ENCODE data around the gene XYLT1.

DNA sequence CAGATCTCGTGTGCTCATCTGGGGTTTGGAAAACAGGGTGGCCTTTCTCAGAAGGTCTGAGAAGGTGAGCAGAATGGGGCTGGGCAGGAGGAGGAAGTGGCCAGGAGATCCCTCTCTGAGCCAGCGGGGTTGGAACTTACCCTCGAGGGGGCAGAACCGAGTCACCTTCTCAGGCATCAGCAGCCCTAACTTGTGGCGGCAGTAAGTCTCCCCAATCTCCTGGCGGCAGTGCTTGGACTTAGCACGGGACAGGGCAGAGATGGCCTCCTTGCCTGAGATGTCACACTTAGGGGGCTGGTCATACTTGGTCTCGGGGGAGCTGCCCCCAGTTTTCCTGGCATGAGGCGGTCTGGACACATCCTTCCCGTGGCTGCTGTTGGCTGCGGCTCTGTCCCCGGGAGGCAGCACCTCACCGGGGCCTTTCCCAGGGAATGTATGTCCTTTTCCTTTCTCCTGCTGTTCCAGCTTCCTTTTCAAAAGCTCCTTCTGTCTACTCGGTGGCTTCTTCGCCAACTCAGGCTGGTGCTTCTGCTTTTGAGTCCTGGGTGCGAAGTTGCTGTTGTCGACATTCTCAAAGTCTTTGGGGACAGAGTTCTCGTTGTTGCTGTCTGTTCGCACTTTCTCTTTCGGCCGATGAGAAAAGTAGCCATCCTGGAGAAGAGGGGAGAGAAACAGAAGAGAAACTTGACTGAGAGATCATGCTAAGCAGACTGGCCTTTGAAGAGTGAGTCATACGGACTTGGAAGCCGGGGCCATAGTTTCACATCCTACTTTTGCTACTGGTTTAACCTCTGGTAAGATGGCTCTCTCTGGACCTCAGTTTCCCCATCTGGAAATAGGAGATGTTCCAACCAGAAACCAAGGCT, 211.7 kb downstream of the XYLT1 start:
- TF ChIP-seq, protein P1, sequence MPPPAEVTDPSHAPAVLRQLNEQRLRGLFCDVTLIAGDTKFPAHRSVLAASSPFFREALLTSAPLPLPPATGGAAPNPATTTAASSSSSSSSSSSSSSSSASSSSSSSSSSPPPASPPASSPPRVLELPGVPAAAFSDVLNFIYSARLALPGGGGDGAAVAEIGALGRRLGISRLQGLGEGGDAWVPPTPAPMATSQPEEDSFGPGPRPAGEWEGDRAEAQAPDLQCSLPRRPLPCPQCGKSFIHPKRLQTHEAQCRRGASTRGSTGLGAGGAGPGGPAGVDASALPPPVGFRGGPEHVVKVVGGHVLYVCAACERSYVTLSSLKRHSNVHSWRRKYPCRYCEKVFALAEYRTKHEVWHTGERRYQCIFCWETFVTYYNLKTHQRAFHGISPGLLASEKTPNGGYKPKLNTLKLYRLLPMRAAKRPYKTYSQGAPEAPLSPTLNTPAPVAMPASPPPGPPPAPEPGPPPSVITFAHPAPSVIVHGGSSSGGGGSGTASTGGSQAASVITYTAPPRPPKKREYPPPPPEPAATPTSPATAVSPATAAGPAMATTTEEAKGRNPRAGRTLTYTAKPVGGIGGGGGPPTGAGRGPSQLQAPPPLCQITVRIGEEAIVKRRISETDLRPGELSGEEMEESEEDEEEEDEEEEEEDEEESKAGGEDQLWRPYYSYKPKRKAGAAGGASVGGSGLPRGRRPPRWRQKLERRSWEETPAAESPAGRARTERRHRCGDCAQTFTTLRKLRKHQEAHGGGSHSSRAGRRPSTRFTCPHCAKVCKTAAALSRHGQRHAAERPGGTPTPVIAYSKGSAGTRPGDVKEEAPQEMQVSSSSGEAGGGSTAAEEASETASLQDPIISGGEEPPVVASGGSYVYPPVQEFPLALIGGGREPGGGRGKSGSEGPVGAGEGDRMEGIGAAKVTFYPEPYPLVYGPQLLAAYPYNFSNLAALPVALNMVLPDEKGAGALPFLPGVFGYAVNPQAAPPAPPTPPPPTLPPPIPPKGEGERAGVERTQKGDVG (CRISPR knock-in tag; IDR thresholded peaks at IDR 0.05; ENCODE audit: borderline replicate concordance), result no peak
- TF ChIP-seq ZFP36L2 (CRISPR knock-in tag; IDR thresholded peaks at IDR 0.05) (no peak), ZNF556 (CRISPR knock-in tag; IDR thresholded peaks at IDR 0.05; ENCODE audit: borderline replicate concordance) (no peak), IKZF1 (IDR thresholded peaks at IDR 0.05) (no peak), EP300 (IDR thresholded peaks at IDR 0.05; ENCODE audit: low read depth in 2 of 2, low read length in 2 of 2) (no peak), EP300 (CRISPR knock-in tag; IDR thresholded peaks at IDR 0.05; ENCODE audit: borderline replicate concordance) (no peak), AHR (CRISPR knock-in tag; IDR thresholded peaks at IDR 0.05) (no peak), HNRNPH1 (optimal IDR thresholded peaks at IDR 0.05; ENCODE audit: low read depth, low read length) (no peak), ZNF670 (CRISPR knock-in tag; IDR thresholded peaks at IDR 0.05; ENCODE audit: borderline replicate concordance) (no peak), POLR2AphosphoS5 (IDR thresholded peaks at IDR 0.05; ENCODE audit: low read depth, low read length) (no peak)
- TF ChIP-seq, protein P2, sequence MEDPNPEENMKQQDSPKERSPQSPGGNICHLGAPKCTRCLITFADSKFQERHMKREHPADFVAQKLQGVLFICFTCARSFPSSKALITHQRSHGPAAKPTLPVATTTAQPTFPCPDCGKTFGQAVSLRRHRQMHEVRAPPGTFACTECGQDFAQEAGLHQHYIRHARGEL (CRISPR knock-in tag; IDR thresholded peaks at IDR 0.05), result no peak

All from HepG2 (cell line).